Omental fat pad (tissue), 4 donors: Measurements from ENCODE around the gene EIF4G3. TPM values are rescaled to one million over a fixed set of nuclear protein-coding genes. Genes with fewer than 3 reads are reported as not detected.
"Not testable (repeated sequence)": the region's sequence is repeated elsewhere in the genome, so short reads cannot be mapped to it uniquely, and the experiment has no call there.

Source experiments
- ATAC-seq: fragments of 150-250 bp; one replicate; pipeline ENCODE4 v1.9.1; 2016; ENCODE audit warnings: mild to moderate bottlenecking, moderate library complexity; ENCODE audit not compliant: low FRiP score
- DNase-seq: peaks from one replicate; pipeline ENCODE4 v3.0.0-alpha.2; 2019; ENCODE audit warnings: low spot score
- total RNA-seq, 4 donors: library from RNA; depleted of rRNA; stranded (reverse); fragments of >200 nt; gene quantifications; one replicate each; pipeline ENCODE4 v1.1.0, GENCODE V29; 2016
- TF ChIP-seq, protein P1 (sequence below), 3 donors: fragments of 450-650 bp; IDR thresholded peaks; one replicate each; pipeline ENCODE4 v1.5.1; 2016 to 2017; ENCODE audit warnings: antibody characterized with exemption in 3 of 3, mild to moderate bottlenecking in 3 of 3, moderate library complexity in 2 of 3

EIF4G3 gene
- total RNA-seq, 4 donors from 2014 or later: 50.2 to 69.5 (median 51.8) TPM

DNA sequence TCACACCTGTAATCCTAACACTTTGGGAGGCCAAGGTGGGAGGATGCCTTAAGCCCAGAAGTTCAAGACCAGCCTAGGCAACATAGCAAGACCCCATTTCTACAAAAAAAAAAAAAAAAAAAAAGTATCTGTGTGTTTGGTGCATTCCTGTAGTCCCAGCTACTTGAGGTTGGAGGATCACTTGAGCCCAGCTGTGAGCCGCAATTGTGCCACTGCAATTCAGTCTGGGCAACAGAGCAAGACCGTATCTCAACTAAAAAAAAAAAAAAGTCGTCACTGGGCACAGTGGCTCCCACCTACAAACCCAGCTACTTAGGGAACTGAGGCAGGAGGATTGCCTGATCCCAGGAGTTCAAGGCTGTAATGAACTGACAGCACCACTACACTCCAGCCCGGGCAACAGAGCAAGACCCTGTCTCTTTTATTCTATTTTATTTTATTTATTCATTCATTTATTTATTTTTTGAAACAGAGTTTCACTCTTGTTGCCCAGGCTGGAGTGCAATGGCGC is 8.6 kb upstream of the EIF4G3 start:
- TF ChIP-seq, protein P1, sequence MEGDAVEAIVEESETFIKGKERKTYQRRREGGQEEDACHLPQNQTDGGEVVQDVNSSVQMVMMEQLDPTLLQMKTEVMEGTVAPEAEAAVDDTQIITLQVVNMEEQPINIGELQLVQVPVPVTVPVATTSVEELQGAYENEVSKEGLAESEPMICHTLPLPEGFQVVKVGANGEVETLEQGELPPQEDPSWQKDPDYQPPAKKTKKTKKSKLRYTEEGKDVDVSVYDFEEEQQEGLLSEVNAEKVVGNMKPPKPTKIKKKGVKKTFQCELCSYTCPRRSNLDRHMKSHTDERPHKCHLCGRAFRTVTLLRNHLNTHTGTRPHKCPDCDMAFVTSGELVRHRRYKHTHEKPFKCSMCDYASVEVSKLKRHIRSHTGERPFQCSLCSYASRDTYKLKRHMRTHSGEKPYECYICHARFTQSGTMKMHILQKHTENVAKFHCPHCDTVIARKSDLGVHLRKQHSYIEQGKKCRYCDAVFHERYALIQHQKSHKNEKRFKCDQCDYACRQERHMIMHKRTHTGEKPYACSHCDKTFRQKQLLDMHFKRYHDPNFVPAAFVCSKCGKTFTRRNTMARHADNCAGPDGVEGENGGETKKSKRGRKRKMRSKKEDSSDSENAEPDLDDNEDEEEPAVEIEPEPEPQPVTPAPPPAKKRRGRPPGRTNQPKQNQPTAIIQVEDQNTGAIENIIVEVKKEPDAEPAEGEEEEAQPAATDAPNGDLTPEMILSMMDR (IDR thresholded peaks at IDR 0.05): no peak
- DNase-seq (no peak), ATAC-seq (no peak)

DNA sequence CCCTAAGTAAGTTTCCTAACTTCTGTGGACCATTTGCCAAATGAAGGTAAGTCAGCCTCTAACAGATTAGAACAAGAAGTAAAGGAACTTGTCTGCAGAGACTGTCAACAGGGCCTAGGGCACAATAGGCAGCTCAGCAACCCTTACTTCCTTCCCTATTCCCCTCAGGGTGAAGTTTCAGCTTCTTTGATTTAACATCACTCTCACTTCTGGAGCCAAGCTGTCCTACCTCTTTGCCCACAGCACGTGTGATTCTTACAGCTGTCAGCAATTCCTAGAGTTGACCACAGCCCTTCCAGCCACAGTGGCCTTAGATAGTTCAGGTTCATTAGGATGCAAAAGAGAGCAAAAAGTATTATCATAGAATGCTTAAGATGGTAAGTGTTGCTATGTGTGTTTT is 7.6 kb upstream of the EIF4G3 start:
- TF ChIP-seq, protein P1 (IDR thresholded peaks at IDR 0.05): no peak
- DNase-seq (no peak), ATAC-seq (no peak)

DNA sequence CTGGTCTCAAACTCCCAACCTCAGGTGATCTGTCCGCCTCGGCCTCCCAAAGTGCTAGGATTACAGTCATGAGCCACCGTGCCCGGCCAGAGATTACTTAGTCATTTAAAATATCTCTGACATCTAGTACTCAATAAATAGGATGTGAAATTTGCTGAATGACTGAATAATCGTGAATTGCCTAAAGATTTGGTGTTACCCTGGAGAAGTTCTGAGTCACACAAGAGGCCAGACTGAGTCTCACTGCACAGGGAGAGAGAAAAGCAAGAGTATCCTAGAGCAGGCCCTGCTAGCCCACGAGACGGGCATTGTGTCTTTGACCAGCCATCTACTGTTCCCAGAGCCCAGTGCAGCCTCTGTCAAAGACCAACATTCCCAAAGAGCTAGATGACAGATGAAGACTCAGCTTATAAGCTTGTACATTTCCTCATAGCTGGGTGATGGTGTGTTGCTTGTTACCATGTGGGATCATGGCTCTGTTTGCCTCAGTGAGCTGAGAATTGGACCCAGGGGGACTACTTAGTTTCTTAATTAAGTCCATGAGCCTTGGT is 5.6 kb upstream of the EIF4G3 start:
- TF ChIP-seq, protein P1 (IDR thresholded peaks at IDR 0.05): no peak
- no peak for DNase-seq

DNA sequence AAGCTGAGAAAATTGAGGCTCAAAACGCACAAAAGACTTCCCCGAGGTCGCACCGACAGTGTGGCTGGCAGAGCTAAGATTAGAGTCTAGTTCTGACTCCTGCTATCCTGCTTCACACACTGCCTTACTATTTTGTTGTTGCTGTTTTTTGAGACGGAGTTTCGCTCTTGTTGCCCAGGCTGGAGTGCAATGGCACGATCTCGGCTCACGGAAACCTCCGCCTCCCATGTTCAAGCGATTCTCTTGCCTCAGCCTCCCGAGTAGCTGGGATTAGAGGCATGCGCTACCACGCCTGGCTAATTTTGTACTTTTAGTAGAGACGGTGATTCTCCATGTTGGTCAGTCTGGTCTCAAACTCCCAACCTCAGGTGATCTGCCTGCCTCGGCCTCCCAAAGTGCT is 1.6 kb upstream of the EIF4G3 start:
- DNase-seq, ATAC-seq: not testable (repeated sequence)

More for the DNA sequence above, 5.6 kb upstream of the EIF4G3 start:
- no peak for ATAC-seq

DNA sequence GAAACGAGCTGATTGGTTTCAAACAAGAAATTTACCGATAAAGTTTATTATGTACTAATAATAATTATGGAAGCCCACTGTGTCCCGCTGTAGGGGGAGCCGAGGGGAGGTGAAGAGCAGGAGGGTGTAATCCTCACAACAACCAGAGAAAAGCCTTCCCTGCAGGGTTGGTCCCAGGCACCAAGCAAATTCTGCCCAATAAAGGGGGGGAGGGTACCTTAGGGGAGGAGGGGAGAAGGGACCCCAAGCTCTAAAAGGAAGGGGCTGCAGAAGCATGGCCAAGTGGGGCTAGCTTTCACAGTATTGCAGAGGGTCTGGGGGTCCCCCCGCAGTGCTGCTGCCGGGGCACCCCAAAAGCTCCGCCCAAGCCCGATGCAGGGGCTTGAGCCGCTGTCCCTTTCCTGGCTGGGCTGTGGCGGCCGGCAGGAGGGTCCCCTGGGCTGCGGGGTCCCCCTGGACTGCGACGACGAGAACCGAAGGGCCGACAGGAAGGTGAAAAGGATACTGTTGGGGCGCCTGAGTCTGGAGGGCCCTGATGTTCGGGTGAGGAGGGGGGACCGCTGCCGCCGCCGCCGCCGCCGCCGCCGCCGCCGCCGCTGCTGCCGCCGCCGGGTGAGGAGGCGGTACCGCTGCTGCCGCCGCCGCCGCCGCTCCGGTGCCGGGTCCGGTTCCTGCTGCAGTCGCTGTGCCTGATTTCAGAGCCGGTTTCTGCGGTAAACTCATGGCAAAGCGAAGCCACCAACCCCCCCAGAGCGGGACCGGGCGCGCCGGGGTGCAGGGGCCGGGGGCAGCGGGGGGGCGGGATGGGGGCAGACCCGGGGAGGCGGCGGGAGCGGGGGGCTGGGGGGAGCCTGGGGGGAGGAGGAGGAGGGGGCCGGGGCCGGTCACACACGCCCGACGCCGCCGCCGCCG is 771 bp downstream of the EIF4G3 start:
- TF ChIP-seq, protein P1 (IDR thresholded peaks at IDR 0.05): no peak
- peak; percentile 20 for ATAC-seq
- no peak for DNase-seq

DNA sequence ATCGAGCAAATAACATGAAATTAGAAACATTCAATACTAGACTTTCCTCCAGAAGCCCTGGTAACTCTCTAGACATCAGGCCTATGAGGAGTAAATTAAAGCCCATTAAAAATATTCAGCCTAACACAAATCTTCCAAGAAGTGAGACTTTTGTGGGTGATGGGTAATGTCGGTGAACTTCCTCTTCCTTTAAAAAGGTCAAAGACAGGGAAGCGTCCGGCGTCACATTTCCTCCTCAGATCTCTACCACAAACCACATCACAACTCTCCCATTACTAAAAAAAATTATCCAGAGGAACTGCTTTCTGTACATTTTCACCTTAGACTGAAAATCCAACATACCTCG is 1.4 kb downstream of the EIF4G3 start:
- DNase-seq (no peak), ATAC-seq (no peak)
- TF ChIP-seq, protein P1 (IDR thresholded peaks at IDR 0.05): no peak

DNA sequence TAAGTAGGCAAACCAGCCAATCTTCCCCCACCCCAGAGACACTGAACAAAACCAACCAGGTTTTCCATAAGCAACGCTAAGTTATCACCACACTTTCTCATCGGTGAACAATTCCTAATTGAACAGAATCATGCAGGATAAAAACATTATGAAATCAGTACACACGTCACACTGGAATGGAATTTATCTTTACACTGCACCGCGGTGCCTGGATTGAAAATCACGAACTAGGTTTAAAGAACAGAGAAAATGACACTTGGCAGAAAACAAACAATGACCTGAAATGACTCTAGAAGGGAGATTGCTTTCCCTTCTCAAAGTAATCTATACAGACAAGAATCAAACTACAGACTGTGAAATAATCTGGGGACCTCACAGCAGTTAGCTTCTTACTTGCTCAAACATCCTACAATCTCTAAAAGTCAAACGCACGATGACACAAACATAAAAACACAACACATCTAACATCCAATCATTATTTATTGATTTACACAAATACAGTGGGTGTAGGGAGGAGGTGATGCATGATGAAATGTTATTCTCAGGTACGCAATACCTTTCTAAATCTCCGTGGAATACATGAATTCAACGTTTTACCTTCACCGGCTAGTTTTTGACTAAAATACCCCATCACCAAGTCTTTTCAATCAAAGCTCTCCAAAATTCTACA is 1.9 kb downstream of the EIF4G3 start:
- TF ChIP-seq, protein P1 (IDR thresholded peaks at IDR 0.05): no peak
- DNase-seq (no peak), ATAC-seq (peak; percentile 5)
